Stomach (tissue), 4 donors: ENCODE data around the gene PPTC7.

ENCODE experiments used
- CTCF ChIP-seq, 7 experiments: fragments of 450-650 bp in 4 of 7; fragments of 200-600 bp in 3 of 7; sonication (generic) in 3 of 7; IDR thresholded peaks; one replicate each; pipeline ENCODE4 v1.5.1; 2016 to 2019; ENCODE audit warnings: antibody characterized with exemption in 7 of 7, control low read depth in 2 of 7, mild to moderate bottlenecking in 1 of 7
- POLR2A ChIP-seq, 4 donors: fragments of 450-650 bp; IDR thresholded peaks; one replicate each; pipeline ENCODE4 v1.6.1; 2016; ENCODE audit warnings: antibody characterized with exemption in 4 of 4, control low read depth in 2 of 4, mild to moderate bottlenecking in 1 of 4, moderate library complexity in 1 of 4

GRCh38 chr12:110548678-110549077 is 34.4 kb downstream of the PPTC7 start:
- TF ChIP-seq POLR2A (IDR thresholded peaks at IDR 0.05) (no peak), CTCF (IDR thresholded peaks at IDR 0.05) (no peak)
